Trophoblast cell (in vitro differentiated cells and primary cell): ENCODE results near the gene MVP.
"Not testable (repeated sequence)": the region's sequence is repeated elsewhere in the genome, so short reads cannot be mapped to it uniquely, and the experiment has no call there.

Experiments used
- DNase-seq, 2 donors: peaks; one replicate each; pipeline ENCODE4 v3.0.0-alpha.2; 2016
- H2AFZ ChIP-seq: 2 replicates; pipeline ENCODE4 v1.6.1; 2013; ENCODE audit warnings: low read length, moderate library complexity, mild to moderate bottlenecking; ENCODE audit not compliant: insufficient read depth, poor library complexity
- H2AK5ac ChIP-seq: 2 replicates; pipeline ENCODE4 v1.6.1; 2013; ENCODE audit warnings: mild to moderate bottlenecking, low read length
- H2BK120ac ChIP-seq: 2 replicates; pipeline ENCODE4 v1.6.1; 2013; ENCODE audit warnings: low read length, mild to moderate bottlenecking, moderate library complexity; ENCODE audit not compliant: insufficient read depth, poor library complexity
- H2BK12ac ChIP-seq: 2 replicates; pipeline ENCODE4 v1.6.1; 2013; ENCODE audit warnings: mild to moderate bottlenecking, low read length, moderate library complexity
- H2BK5ac ChIP-seq: 2 replicates; pipeline ENCODE4 v1.6.1; 2013; ENCODE audit warnings: low read length, low read depth, moderate library complexity, mild to moderate bottlenecking; ENCODE audit not compliant: poor library complexity
- H3K14ac ChIP-seq: 2 replicates; pipeline ENCODE4 v1.6.1; 2013; ENCODE audit warnings: mild to moderate bottlenecking, low read length
- H3K18ac ChIP-seq: 2 replicates; pipeline ENCODE4 v1.6.1; 2013; ENCODE audit warnings: mild to moderate bottlenecking, low read length
- H3K23ac ChIP-seq: 2 replicates; pipeline ENCODE4 v1.6.1; 2013; ENCODE audit warnings: low read length
- H3K27ac ChIP-seq: 2 replicates; pipeline ENCODE4 v1.5.1; 2013; ENCODE audit warnings: low read depth, mild to moderate bottlenecking, inconsistent platforms, low read length, moderate library complexity
- H3K27me3 ChIP-seq: 2 replicates; pipeline ENCODE4 v1.6.1; 2013; ENCODE audit warnings: inconsistent platforms, mild to moderate bottlenecking, low read length, moderate library complexity; ENCODE audit not compliant: insufficient read depth
- H3K36me3 ChIP-seq, 2 experiments: 1 replicate in 1 of 2; 2 replicates in 1 of 2; pipeline ENCODE4 v1.6.1; 2013; ENCODE audit warnings: low read length in 2 of 2, mild to moderate bottlenecking in 2 of 2, moderate library complexity in 1 of 2; ENCODE audit not compliant: insufficient read depth in 2 of 2, control insufficient read depth in 1 of 2
- H3K4ac ChIP-seq: 2 replicates; pipeline ENCODE4 v1.6.1; 2013; ENCODE audit warnings: low read depth, mild to moderate bottlenecking, low read length, moderate library complexity
- H3K4me1 ChIP-seq, 2 experiments: 1 replicate in 1 of 2; 2 replicates in 1 of 2; pipeline ENCODE4 v1.6.1; 2013; ENCODE audit warnings: low read length in 2 of 2, mild to moderate bottlenecking in 2 of 2, moderate library complexity in 1 of 2; ENCODE audit not compliant: insufficient read depth in 2 of 2, control insufficient read depth in 1 of 2
- H3K4me2 ChIP-seq: 2 replicates; pipeline ENCODE4 v1.6.1; 2013; ENCODE audit warnings: inconsistent platforms, mild to moderate bottlenecking, low read length, moderate library complexity
- H3K4me3 ChIP-seq: 2 replicates; pipeline ENCODE4 v1.5.1; 2013; ENCODE audit warnings: mild to moderate bottlenecking, low read depth, low read length, inconsistent platforms
- H3K79me1 ChIP-seq: one replicate; pipeline ENCODE4 v1.6.1; 2013; ENCODE audit warnings: low read length
- H3K79me2 ChIP-seq: 2 replicates; pipeline ENCODE4 v1.6.1; 2013; ENCODE audit warnings: low read length, mild to moderate bottlenecking; ENCODE audit not compliant: control insufficient read depth, insufficient read depth, poor library complexity
- H3K9ac ChIP-seq: 2 replicates; pipeline ENCODE4 v1.6.1; 2013; ENCODE audit warnings: mild to moderate bottlenecking, low read length
- H3K9me3 ChIP-seq: 2 replicates; pipeline ENCODE4 v1.6.1; 2013; ENCODE audit warnings: low read depth, mild to moderate bottlenecking, control low read depth, inconsistent platforms, low read length; ENCODE audit not compliant: insufficient read depth
- H4K12ac ChIP-seq: 2 replicates; pipeline ENCODE4 v1.6.1; 2013; ENCODE audit warnings: low read depth, mild to moderate bottlenecking, low read length, moderate library complexity
- H4K8ac ChIP-seq: 2 replicates; pipeline ENCODE4 v1.6.1; 2013; ENCODE audit warnings: low read depth, mild to moderate bottlenecking, low read length, moderate library complexity
- H4K91ac ChIP-seq: one replicate; pipeline ENCODE4 v1.6.1; 2013; ENCODE audit warnings: low read depth, mild to moderate bottlenecking, low read length, moderate library complexity
- WGBS: extraction: QIAGEN DNeasy Blood & Tissue Kit; methylation state at CpG from one replicate; pipeline ENCODE4 v1.1.7; 2013; ENCODE audit warnings: missing lambda C conversion rate; ENCODE audit not compliant: insufficient read length, insufficient coverage; ENCODE audit errors: extremely low coverage; 5-methylcytosine and 5-hydroxymethylcytosine counted together

Gene MVP

DNA sequence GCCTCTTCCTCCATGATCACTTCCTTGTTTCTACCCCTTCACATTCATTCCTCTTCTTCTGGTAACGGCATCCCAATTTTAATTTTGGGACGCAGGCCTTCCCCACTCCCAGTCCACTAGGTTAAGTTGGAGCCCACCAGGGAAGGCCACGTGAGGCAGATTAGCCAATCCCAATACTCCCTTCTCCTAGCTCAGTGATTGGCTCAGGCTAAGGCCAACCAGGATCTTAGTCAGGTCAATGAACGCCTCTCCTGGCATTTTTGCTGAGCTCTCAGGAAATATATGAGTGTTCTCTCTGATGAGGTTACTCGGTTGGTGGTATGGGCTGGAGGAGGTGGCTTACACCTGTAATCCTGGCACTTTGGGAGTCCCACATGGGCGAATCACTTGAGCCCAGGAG is 63.7 kb downstream of the MVP start:
- no peak overlapping the region for H2AK5ac ChIP-seq
- H3K36me3 ChIP-seq, result peaks cover 0 to 4% of the 10 kb centered on the region in 2 experiments
- H4K8ac ChIP-seq, result no peak overlapping the region
- no peak overlapping the region for H3K9ac ChIP-seq
- H3K14ac ChIP-seq, result no peak overlapping the region
- no peak overlapping the region for H2BK12ac ChIP-seq
- peaks cover 2% of the 10 kb centered on the region for H3K9me3 ChIP-seq
- no peak overlapping the region for H4K12ac ChIP-seq
- H2AFZ ChIP-seq, result no peak overlapping the region
- H3K4me2 ChIP-seq, result no peak overlapping the region
- H2BK120ac ChIP-seq, result no peak overlapping the region
- H2BK5ac ChIP-seq, result no peak overlapping the region
- no peak overlapping the region for H3K18ac ChIP-seq
- no peak for DNase-seq
- H3K27ac ChIP-seq, result no peak overlapping the region
- H3K23ac ChIP-seq, result no peak overlapping the region
- no peaks in the 10 kb centered on the region for H3K4me1 ChIP-seq
- H3K79me2 ChIP-seq, result no peaks in the 10 kb centered on the region
- no peaks in the 10 kb centered on the region for H3K79me1 ChIP-seq
- H3K4me3 ChIP-seq, result no peak overlapping the region
- no peak overlapping the region for H4K91ac ChIP-seq
- H3K27me3 ChIP-seq, result no peaks in the 10 kb centered on the region
- no peak overlapping the region for H3K4ac ChIP-seq
- WGBS, result no CpG with 5 or more reads among the region's 6 CpGs

DNA sequence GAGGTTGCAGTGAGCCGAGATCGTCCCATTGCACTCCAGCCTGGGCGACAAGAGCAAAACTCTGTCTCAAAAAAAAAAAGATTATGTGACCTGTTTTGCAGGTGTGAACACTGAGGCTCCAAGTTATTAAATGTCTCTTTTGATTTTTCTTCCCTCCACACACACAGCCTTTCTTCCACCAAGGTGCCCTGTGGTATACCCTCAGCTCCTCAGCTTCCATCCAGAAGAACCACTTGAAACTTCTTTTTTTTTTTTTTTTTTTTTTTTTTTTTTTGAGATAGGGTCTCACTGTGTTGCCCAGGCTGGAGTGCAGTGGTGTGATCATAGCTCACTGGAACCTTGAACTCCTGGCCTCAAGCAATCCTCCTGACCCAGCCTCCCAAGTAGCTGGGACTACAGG is 69.1 kb downstream of the MVP start:
- not testable (repeated sequence) for H3K79me2 ChIP-seq, H3K27me3 ChIP-seq, H3K18ac ChIP-seq, DNase-seq, H2BK5ac ChIP-seq, H2BK12ac ChIP-seq, H3K4ac ChIP-seq, H3K27ac ChIP-seq, H3K79me1 ChIP-seq, H3K23ac ChIP-seq, H3K4me3 ChIP-seq, H3K14ac ChIP-seq, H3K4me2 ChIP-seq, H2BK120ac ChIP-seq, H4K12ac ChIP-seq, H4K91ac ChIP-seq, H3K36me3 ChIP-seq, H3K4me1 ChIP-seq, H2AK5ac ChIP-seq, H2AFZ ChIP-seq, H3K9me3 ChIP-seq, H4K8ac ChIP-seq, H3K9ac ChIP-seq
- no CpG with 5 or more reads among the region's 3 CpGs for WGBS

DNA sequence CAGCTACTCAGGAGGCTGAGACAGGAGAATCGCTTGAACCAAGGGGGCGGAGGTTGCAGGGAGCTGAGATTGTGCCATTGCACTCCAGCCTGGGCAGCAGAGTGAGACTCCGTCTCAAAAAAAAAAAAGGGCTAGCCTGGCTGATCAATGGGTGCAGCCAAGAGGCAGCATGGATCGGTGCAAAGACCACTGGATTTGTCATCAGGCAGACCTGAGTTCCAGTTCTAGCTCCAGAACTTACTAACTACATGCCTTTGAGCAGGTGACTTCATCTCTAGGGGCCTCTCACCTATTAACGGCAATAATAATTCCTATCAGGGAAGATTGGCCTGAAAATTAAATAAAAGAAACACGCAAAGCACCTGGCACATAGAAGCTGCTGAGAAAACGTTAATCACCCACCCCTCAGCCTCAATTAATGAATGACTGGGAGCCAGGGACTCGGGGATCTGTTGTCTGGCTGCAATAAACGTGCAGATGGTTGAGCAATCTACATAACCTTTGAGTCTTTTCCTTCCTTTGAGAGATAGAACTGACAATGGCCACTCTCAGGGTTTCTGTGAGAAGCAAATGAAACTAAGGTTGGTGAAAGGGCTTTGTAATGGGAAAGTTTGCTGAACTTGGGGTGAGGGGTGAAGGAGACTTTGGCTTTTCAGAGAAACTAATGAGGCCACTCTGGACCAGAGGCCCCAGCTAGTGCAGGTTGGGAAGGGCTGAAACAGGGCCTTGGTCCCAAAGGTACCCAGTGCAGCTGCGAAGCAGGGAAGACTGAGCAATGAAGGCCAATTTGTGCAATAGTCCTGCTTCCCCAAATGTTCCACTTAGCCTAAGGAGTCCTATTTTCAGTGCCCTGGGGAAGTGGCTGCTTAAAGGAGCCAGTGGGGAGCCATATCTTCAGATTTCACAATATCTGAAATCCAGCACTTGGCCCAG is 71.5 kb downstream of the MVP start:
- Histone ChIP-seq H4K91ac (no peak overlapping the region), H3K79me2 (no peaks in the 10 kb centered on the region), H2AK5ac (no peak overlapping the region), H2BK5ac (no peak overlapping the region), H3K79me1 (no peaks in the 10 kb centered on the region), H3K4ac (no peak overlapping the region), H3K9me3 (peaks cover 2% of the 10 kb centered on the region), H3K9ac (no peak overlapping the region), H3K4me2 (no peak overlapping the region), H3K27me3 (no peaks in the 10 kb centered on the region), H3K36me3 (no peaks in the 10 kb centered on the region), H3K18ac (no peak overlapping the region), H4K8ac (no peak overlapping the region), H3K27ac (no peak overlapping the region), H3K4me3 (no peak overlapping the region), H4K12ac (no peak overlapping the region), H3K4me1 (no peaks in the 10 kb centered on the region), H3K23ac (no peak overlapping the region), H2BK120ac (no peak overlapping the region), H2BK12ac (no peak overlapping the region), H3K14ac (no peak overlapping the region), H2AFZ (no peak overlapping the region)
- no peak for DNase-seq
- WGBS, result no CpG with 5 or more reads among the region's 10 CpGs

DNA sequence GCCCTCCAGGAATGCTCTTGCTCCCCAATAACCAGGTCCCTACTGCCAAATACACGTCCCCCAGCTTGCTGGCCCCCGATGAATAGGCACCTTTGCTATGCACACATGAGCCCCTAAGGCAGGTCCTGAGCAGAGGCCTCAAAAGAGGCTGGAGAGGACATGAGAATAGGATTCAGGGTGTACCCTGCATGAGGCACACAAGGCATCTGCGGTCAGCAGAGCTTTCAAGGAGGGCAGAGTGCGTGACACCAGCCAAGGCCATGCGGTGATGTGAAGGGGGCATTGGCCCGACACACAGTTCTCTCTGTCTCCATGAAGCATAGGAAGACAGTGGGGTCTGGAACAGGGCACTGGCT is 72.2 kb downstream of the MVP start:
- no peak overlapping the region for H3K23ac ChIP-seq
- no peak overlapping the region for H4K8ac ChIP-seq
- no peak overlapping the region for H3K4ac ChIP-seq
- no peak overlapping the region for H2BK5ac ChIP-seq
- H3K9ac ChIP-seq, result no peak overlapping the region
- peaks cover 2% of the 10 kb centered on the region for H3K9me3 ChIP-seq
- no peak overlapping the region for H3K4me2 ChIP-seq
- H2BK120ac ChIP-seq, result no peak overlapping the region
- H3K27me3 ChIP-seq, result no peaks in the 10 kb centered on the region
- no peak overlapping the region for H3K18ac ChIP-seq
- no peak overlapping the region for H2BK12ac ChIP-seq
- no peaks in the 10 kb centered on the region for H3K4me1 ChIP-seq
- H3K4me3 ChIP-seq, result no peak overlapping the region
- no CpG with 5 or more reads among the region's 6 CpGs for WGBS
- H2AFZ ChIP-seq, result no peak overlapping the region
- H4K91ac ChIP-seq, result no peak overlapping the region
- H3K79me2 ChIP-seq, result no peaks in the 10 kb centered on the region
- H3K27ac ChIP-seq, result no peak overlapping the region
- no peaks in the 10 kb centered on the region for H3K36me3 ChIP-seq
- H4K12ac ChIP-seq, result no peak overlapping the region
- no peak overlapping the region for H2AK5ac ChIP-seq
- no peak for DNase-seq
- no peaks in the 10 kb centered on the region for H3K79me1 ChIP-seq
- no peak overlapping the region for H3K14ac ChIP-seq
